Keratinocyte (primary cell): ENCODE measurements around the gene UBE3A.

ENCODE experiments used
- EZH2 ChIP-seq: IDR thresholded peaks from one replicate; pipeline ENCODE4 v1.6.1; 2012; ENCODE audit warnings: inconsistent platforms, mild to moderate bottlenecking, low read length, moderate library complexity
- TF ChIP-seq, protein P1 (sequence below), 3 experiments: IDR thresholded peaks in 1 of 3; conservative IDR thresholded peaks in 1 of 3; optimal IDR thresholded peaks in 1 of 3; 2 replicates in 2 of 3; 3 replicates in 1 of 3; pipeline versions ENCODE3 to v1.5.1; 2011; ENCODE audit warnings: low read length in 3 of 3, mild to moderate bottlenecking in 3 of 3, moderate library complexity in 2 of 3, control low read depth in 1 of 3, inconsistent platforms in 1 of 3; ENCODE audit not compliant: insufficient read depth in 2 of 3; ENCODE audit errors: extremely low read depth in 1 of 3

DNA sequence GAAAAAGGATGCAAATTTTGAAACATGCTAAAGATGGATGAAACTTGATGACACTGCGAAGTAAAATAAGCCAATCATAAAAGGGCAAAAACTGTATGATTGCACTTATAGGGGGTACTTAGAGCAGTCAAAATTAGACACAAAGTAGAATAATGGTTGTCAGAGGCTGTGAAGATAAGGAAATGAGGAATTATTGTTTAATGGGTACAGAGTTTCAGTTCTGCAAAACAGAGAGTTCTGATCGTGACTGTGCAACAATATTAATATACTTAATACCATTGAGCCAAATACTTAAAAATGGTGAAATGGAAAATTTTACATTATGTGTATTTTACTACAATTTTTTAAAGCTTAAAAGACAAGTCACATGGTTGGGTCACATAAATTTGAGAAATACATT lies 35.1 kb downstream of the UBE3A start:
- TF ChIP-seq, protein P1, sequence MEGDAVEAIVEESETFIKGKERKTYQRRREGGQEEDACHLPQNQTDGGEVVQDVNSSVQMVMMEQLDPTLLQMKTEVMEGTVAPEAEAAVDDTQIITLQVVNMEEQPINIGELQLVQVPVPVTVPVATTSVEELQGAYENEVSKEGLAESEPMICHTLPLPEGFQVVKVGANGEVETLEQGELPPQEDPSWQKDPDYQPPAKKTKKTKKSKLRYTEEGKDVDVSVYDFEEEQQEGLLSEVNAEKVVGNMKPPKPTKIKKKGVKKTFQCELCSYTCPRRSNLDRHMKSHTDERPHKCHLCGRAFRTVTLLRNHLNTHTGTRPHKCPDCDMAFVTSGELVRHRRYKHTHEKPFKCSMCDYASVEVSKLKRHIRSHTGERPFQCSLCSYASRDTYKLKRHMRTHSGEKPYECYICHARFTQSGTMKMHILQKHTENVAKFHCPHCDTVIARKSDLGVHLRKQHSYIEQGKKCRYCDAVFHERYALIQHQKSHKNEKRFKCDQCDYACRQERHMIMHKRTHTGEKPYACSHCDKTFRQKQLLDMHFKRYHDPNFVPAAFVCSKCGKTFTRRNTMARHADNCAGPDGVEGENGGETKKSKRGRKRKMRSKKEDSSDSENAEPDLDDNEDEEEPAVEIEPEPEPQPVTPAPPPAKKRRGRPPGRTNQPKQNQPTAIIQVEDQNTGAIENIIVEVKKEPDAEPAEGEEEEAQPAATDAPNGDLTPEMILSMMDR (optimal IDR thresholded peaks at IDR 0.05 in 1 of 3, IDR thresholded peaks at IDR 0.05 in 1 of 3, conservative IDR thresholded peaks at IDR 0.05 in 1 of 3; ENCODE audit: extremely low read depth in 1 of 3, insufficient read depth in 2 of 3, low read length in 3 of 3), result no peak
- no peak for TF ChIP-seq EZH2
